Sigmoid colon (tissue), 3 donors: ENCODE measurements around the gene QRFP.

ENCODE experiments used
- CTCF ChIP-seq, 4 experiments: fragments of 450-650 bp in 3 of 4; fragments of 200-600 bp in 1 of 4; IDR thresholded peaks; one replicate each; pipeline ENCODE4 v1.5.1; 2016 to 2019; ENCODE audit warnings: antibody characterized with exemption in 4 of 4, mild to moderate bottlenecking in 3 of 4, moderate library complexity in 2 of 4
- POLR2A ChIP-seq, 2 donors: fragments of 450-650 bp; IDR thresholded peaks; one replicate each; pipeline ENCODE4 v1.6.1; 2016; ENCODE audit warnings: antibody characterized with exemption in 2 of 2, mild to moderate bottlenecking in 2 of 2, moderate library complexity in 2 of 2

DNA sequence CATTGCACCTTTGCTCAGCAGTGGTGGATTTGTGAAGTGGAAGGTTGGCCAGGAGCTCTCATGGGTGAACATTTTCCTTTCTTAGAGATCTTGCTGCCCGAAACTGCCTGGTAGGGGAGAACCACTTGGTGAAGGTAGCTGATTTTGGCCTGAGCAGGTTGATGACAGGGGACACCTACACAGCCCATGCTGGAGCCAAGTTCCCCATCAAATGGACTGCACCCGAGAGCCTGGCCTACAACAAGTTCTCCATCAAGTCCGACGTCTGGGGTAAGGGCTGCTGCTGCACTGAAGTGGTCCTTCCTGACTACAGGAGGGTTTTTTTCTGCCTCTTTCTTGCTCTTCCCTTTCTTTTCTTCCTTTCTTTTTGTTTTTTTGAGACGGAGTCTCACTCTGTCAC, 21.8 kb downstream of the QRFP start:
- TF ChIP-seq CTCF (IDR thresholded peaks at IDR 0.05) (no peak), POLR2A (IDR thresholded peaks at IDR 0.05) (no peak)
